H1 (cell line): ENCODE data around the gene RPS28. TPM values are rescaled to one million over a fixed set of nuclear protein-coding genes. Genes with fewer than 3 reads are reported as not detected.

Experiments
- ATF3 ChIP-seq: IDR thresholded peaks from 2 replicates; pipeline ENCODE4 v1.6.1; 2011; ENCODE audit warnings: low read depth, mild to moderate bottlenecking, low read length; ENCODE audit not compliant: insufficient read depth
- SUZ12 ChIP-seq: fragments of 200-600 bp; sonication (generic); IDR thresholded peaks from 2 replicates; pipeline ENCODE4 v1.6.1; 2012; ENCODE audit warnings: mild to moderate bottlenecking, inconsistent platforms, low read length, moderate library complexity, mixed read lengths
- TAF1 ChIP-seq: IDR thresholded peaks from 2 replicates; pipeline ENCODE4 v1.6.1; 2011; ENCODE audit warnings: mild to moderate bottlenecking, low read depth, low read length
- polyA plus RNA-seq, 7 experiments: library from polyadenylated mRNA; depleted of rRNA in 3 of 7; stranded (reverse) in 5 of 7; unstranded in 2 of 7; fragments of >200 nt in 5 of 7; fragments of 200-250 nt in 2 of 7; gene quantifications; 1 replicate in 5 of 7; 2 replicates in 1 of 7; 4 replicates in 1 of 7; pipeline versions ENCODE4 v1.2.1 to v1.2.3, GENCODE V29; 2011 to 2013; ENCODE audit warnings: missing spikeins in 2 of 7, mixed read lengths in 2 of 7
- total RNA-seq: library from RNA; stranded (reverse); fragmentation: NEBNext Ultra II Directional; extraction: Animal tissue kit (Norgen Biotek cat#: 25700); gene quantifications from 2 replicates; pipeline ENCODE4 v1.2.1, GENCODE V29; 2021

RPS28 gene
- total and polyA plus RNA-seq, 2 of the 8 experiments (the other 6 are each of a cell fraction or from before 2014, with no cell fraction given) = 1,241 to 1,699 TPM

- TF ChIP-seq SUZ12 = no peak
- 0 out of 2 replicates have a peak, but pooled peaks have one; percentile 30 for TF ChIP-seq ATF3
- peak; percentile 60 for TF ChIP-seq TAF1
These were observed 13.1 kb upstream of the RPS28 start, which contains the start of gene CD320 (continued) for GRCh38 chr19:8307965-8308866.
